Left kidney (tissue), 2 donors: ENCODE measurements around the gene BCORL1. TPM values are rescaled to one million over a fixed set of nuclear protein-coding genes. Genes with fewer than 3 reads are reported as not detected.

Source experiments
- DNase-seq: peaks from one replicate; pipeline ENCODE4 v3.0.0-alpha.2; 2013
- polyA plus RNA-seq: library from polyadenylated mRNA; unstranded; fragments of 120-200 nt; gene quantifications from one replicate; pipeline ENCODE4 v1.2.1, GENCODE V29; 2013; ENCODE audit not compliant: insufficient read length

Gene BCORL1
- polyA plus RNA-seq, 1 donor, result 16.6 TPM

GRCh38 chrX:129963729-129964128, 18.7 kb upstream of the BCORL1 start:
- DNase-seq, result no peak

GRCh38 chrX:129965166-129965565, 17.3 kb upstream of the BCORL1 start:
- no peak for DNase-seq

GRCh38 chrX:129968968-129969367, 13.5 kb upstream of the BCORL1 start:
- DNase-seq, result no peak

GRCh38 chrX:129976441-129976840, 6.0 kb upstream of the BCORL1 start:
- DNase-seq, result no peak

- no peak for DNase-seq
Observed at GRCh38 chrX:129979207-129979920, 3.1 kb upstream of the BCORL1 start.

GRCh38 chrX:129980001-129980401, 2.4 kb upstream of the BCORL1 start:
- no peak for DNase-seq

- no peak for DNase-seq
Observed at GRCh38 chrX:129980540-129981199, 1.8 kb upstream of the BCORL1 start.

- DNase-seq, result no peak
Observed at GRCh38 chrX:129981200-129981553, 1.3 kb upstream of the BCORL1 start.

GRCh38 chrX:129981752-129982299, 609 bp upstream of the BCORL1 start:
- no peak for DNase-seq

- no peak for DNase-seq
Observed at GRCh38 chrX:129983575-129984110, 1.2 kb downstream of the BCORL1 start.

- DNase-seq, result no peak
Observed at GRCh38 chrX:129984111-129984958, 1.9 kb downstream of the BCORL1 start.

- no peak for DNase-seq
Observed at GRCh38 chrX:129987871-129988270, 5.4 kb downstream of the BCORL1 start.

- DNase-seq, result no peak
Observed at GRCh38 chrX:129992181-129992580, 9.7 kb downstream of the BCORL1 start.

- no peak for DNase-seq
Observed at GRCh38 chrX:129996120-129996519, 13.7 kb downstream of the BCORL1 start.

- DNase-seq, result no peak
Observed at GRCh38 chrX:129997086-129997485, 14.7 kb downstream of the BCORL1 start.

- no peak for DNase-seq
Observed at GRCh38 chrX:129998021-129998420, 15.6 kb downstream of the BCORL1 start.

GRCh38 chrX:130001893-130002292, 19.5 kb downstream of the BCORL1 start:
- DNase-seq, result no peak

GRCh38 chrX:130002541-130002940, 20.1 kb downstream of the BCORL1 start:
- no peak for DNase-seq

- no peak for DNase-seq
Observed at GRCh38 chrX:130005089-130005807, 22.8 kb downstream of the BCORL1 start.

- no peak for DNase-seq
Observed at GRCh38 chrX:130009658-130010223, 27.3 kb downstream of the BCORL1 start.

GRCh38 chrX:130012683-130013082, 30.2 kb downstream of the BCORL1 start:
- DNase-seq, result no peak
